HG02970 (cell line): Measurements from ENCODE around the gene KIF20B.
"Not testable (repeated sequence)": the region's sequence is repeated elsewhere in the genome, so short reads cannot be mapped to it uniquely, and the experiment has no call there.

ENCODE experiments used
- ATAC-seq: cut with Tn5 transposase; IDR thresholded peaks from one replicate; pipeline ENCODE4 v1.9.1; 2021; ENCODE audit warnings: mild to moderate bottlenecking, moderate library complexity, moderate number of reproducible peaks; ENCODE audit not compliant: unreplicated experiment, low FRiP score

The KIF20B gene

GRCh38 chr10:89690027-89690426 is 11.4 kb upstream of the KIF20B start:
- no peak for ATAC-seq

- no peak for ATAC-seq
Measured at GRCh38 chr10:89692416-89692815, 9.0 kb upstream of the KIF20B start.

GRCh38 chr10:89693176-89693575 is 8.2 kb upstream of the KIF20B start:
- no peak for ATAC-seq

GRCh38 chr10:89695307-89695706 is 6.1 kb upstream of the KIF20B start:
- no peak for ATAC-seq

GRCh38 chr10:89697946-89698345 is 3.4 kb upstream of the KIF20B start:
- ATAC-seq: no peak

GRCh38 chr10:89699581-89700064 is 1.8 kb upstream of the KIF20B start:
- no peak for ATAC-seq

GRCh38 chr10:89700923-89701241 is 508 bp upstream of the KIF20B start:
- ATAC-seq: no peak

GRCh38 chr10:89702121-89702480 is 711 bp downstream of the KIF20B start:
- ATAC-seq: no peak

GRCh38 chr10:89705466-89705865 is 4.1 kb downstream of the KIF20B start:
- ATAC-seq: no peak

GRCh38 chr10:89706011-89706410 is 4.6 kb downstream of the KIF20B start:
- ATAC-seq: no peak

- no peak for ATAC-seq
Measured at GRCh38 chr10:89707372-89707771, 6.0 kb downstream of the KIF20B start.

- ATAC-seq: no peak
Measured at GRCh38 chr10:89710753-89711152, 9.4 kb downstream of the KIF20B start.

- ATAC-seq: no peak
Measured at GRCh38 chr10:89734616-89735015, 33.2 kb downstream of the KIF20B start.

GRCh38 chr10:89738551-89739209 is 37.3 kb downstream of the KIF20B start:
- peak; percentile 60 for ATAC-seq

GRCh38 chr10:89741126-89741762 is 39.9 kb downstream of the KIF20B start:
- no peak for ATAC-seq

- no peak for ATAC-seq
Measured at GRCh38 chr10:89744026-89744425, 42.6 kb downstream of the KIF20B start.

- no peak for ATAC-seq
Measured at GRCh38 chr10:89745903-89746302, 44.5 kb downstream of the KIF20B start.

- ATAC-seq: no peak
Measured at GRCh38 chr10:89750441-89750840, 49.1 kb downstream of the KIF20B start.

GRCh38 chr10:89755374-89755773 is 54.0 kb downstream of the KIF20B start:
- ATAC-seq: no peak

- ATAC-seq: no peak
Measured at GRCh38 chr10:89759531-89759930, 58.1 kb downstream of the KIF20B start.

GRCh38 chr10:89763671-89764070 is 62.3 kb downstream of the KIF20B start:
- ATAC-seq: not testable (repeated sequence)

- no peak for ATAC-seq
Measured at GRCh38 chr10:89771684-89772083, 70.3 kb downstream of the KIF20B start.
